Measurements from ENCODE around the gene C1orf216. TPM values are rescaled to one million over a fixed set of nuclear protein-coding genes. Genes with fewer than 3 reads are reported as not detected.
"Not testable (repeated sequence)": the region's sequence is repeated elsewhere in the genome, so short reads cannot be mapped to it uniquely, and the experiment has no call there.

Gene C1orf216
- total RNA-seq, 1 experiment from 2014 or later = 11.5 TPM

GRCh38 chr1:35717911-35718476, 690 bp downstream of the C1orf216 start:
- H3K4me1 Mint-ChIP-seq (ENCODE audit: low read depth, unreplicated experiment) = peaks cover 24% of the 10 kb centered on the region
- H3K36me3 Mint-ChIP-seq (ENCODE audit: insufficient read depth, unreplicated experiment) = peaks cover 23% of the 10 kb centered on the region
- no peaks in the 10 kb centered on the region for H3K27me3 Mint-ChIP-seq (ENCODE audit: unreplicated experiment)
- H3K27ac Mint-ChIP-seq (ENCODE audit: unreplicated experiment) = no peak overlapping the region
- TSS peak; percentile 63 for BruUV-seq (replicated peaks)
- no peaks in the 10 kb centered on the region for H3K9me3 Mint-ChIP-seq (ENCODE audit: low read depth, unreplicated experiment)
- TF ChIP-seq CTCF (IDR thresholded peaks at IDR 0.05; ENCODE audit: unreplicated experiment) = no peak
- intact Hi-C loops (cut with micrococcal nuclease; ENCODE audit: unreplicated experiment) = loop anchor here (5.0 kb wide), 2 partner anchors 76 to 266 kb away; partner anchors contain the start of gene PSMB2
- peak; percentile 38 for DNase-seq
- CTCF ChIA-PET = interaction anchor here (1.2 to 1.3 kb wide), 2 partner anchors 10 to 149 kb away, joined by 3 read pairs; no protein-coding TSS in a partner anchor
- peak overlapping the region; percentile 91 for H3K4me3 Mint-ChIP-seq (ENCODE audit: low read depth, unreplicated experiment)

GRCh38 chr1:35715568-35716002, 3.1 kb downstream of the C1orf216 start:
- Mint-ChIP-seq H3K27ac (ENCODE audit: unreplicated experiment) (no peak overlapping the region), H3K36me3 (ENCODE audit: insufficient read depth, unreplicated experiment) (peaks cover 23% of the 10 kb centered on the region), H3K4me1 (ENCODE audit: low read depth, unreplicated experiment) (peaks cover 24% of the 10 kb centered on the region), H3K27me3 (ENCODE audit: unreplicated experiment) (no peaks in the 10 kb centered on the region), H3K4me3 (ENCODE audit: low read depth, unreplicated experiment) (no peak overlapping the region), H3K9me3 (ENCODE audit: low read depth, unreplicated experiment) (no peaks in the 10 kb centered on the region)
- peak; percentile 79 for DNase-seq
- peak; percentile 65 for TF ChIP-seq CTCF (IDR thresholded peaks at IDR 0.05; ENCODE audit: unreplicated experiment)
- no TSS peak for BruUV-seq (replicated peaks)
- CTCF ChIA-PET = interaction anchor here (0.6 to 2.2 kb wide), 16 partner anchors 8 to 265 kb away, joined by 3 to 32 read pairs (median 6); partner anchors contain the start of gene TFAP2E
- intact Hi-C loops (cut with micrococcal nuclease; ENCODE audit: unreplicated experiment) = loop anchor here (5.0 kb wide), 2 partner anchors 73 to 263 kb away; partner anchors contain the start of gene PSMB2

- no peak for DNase-seq
- H3K4me1 Mint-ChIP-seq (ENCODE audit: low read depth, unreplicated experiment) = peaks cover 24% of the 10 kb centered on the region
- no peak overlapping the region for H3K4me3 Mint-ChIP-seq (ENCODE audit: low read depth, unreplicated experiment)
- CTCF ChIA-PET = interaction anchor here (0.8 to 2.2 kb wide), 14 partner anchors 8 to 159 kb away, joined by 3 to 32 read pairs (median 7); partner anchors contain the start of gene TFAP2E
- H3K27me3 Mint-ChIP-seq (ENCODE audit: unreplicated experiment) = peaks cover under 1% of the 10 kb centered on the region
- BruUV-seq (replicated peaks) = no TSS peak
- H3K36me3 Mint-ChIP-seq (ENCODE audit: insufficient read depth, unreplicated experiment) = peaks cover 23% of the 10 kb centered on the region
- no peak for TF ChIP-seq CTCF (IDR thresholded peaks at IDR 0.05; ENCODE audit: unreplicated experiment)
- no peaks in the 10 kb centered on the region for H3K9me3 Mint-ChIP-seq (ENCODE audit: low read depth, unreplicated experiment)
- intact Hi-C loops (cut with micrococcal nuclease; ENCODE audit: unreplicated experiment) = loop anchor here (5.0 kb wide), 2 partner anchors 73 to 263 kb away; partner anchors contain the start of gene PSMB2
- no peak overlapping the region for H3K27ac Mint-ChIP-seq (ENCODE audit: unreplicated experiment)
Measured at GRCh38 chr1:35714921-35715567, 3.6 kb downstream of the C1orf216 start.

GRCh38 chr1:35711098-35711497, 7.6 kb downstream of the C1orf216 start:
- Mint-ChIP-seq H3K4me1 (ENCODE audit: low read depth, unreplicated experiment) (peaks cover 19% of the 10 kb centered on the region), H3K36me3 (ENCODE audit: insufficient read depth, unreplicated experiment) (peaks cover 18% of the 10 kb centered on the region), H3K27me3 (ENCODE audit: unreplicated experiment) (peaks cover 38% of the 10 kb centered on the region)
- H3K27ac Mint-ChIP-seq (ENCODE audit: unreplicated experiment); BruUV-seq (replicated peaks); CTCF ChIA-PET; DNase-seq; H3K4me3 Mint-ChIP-seq (ENCODE audit: low read depth, unreplicated experiment); H3K9me3 Mint-ChIP-seq (ENCODE audit: low read depth, unreplicated experiment); intact Hi-C loops (cut with micrococcal nuclease; ENCODE audit: unreplicated experiment): not testable (repeated sequence)

All from Calu3 (cell line).